Subcutaneous abdominal adipose tissue (tissue), 5 donors: ENCODE results near the gene PUS7.
"Not testable (repeated sequence)": the region's sequence is repeated elsewhere in the genome, so short reads cannot be mapped to it uniquely, and the experiment has no call there.

Source experiments
- H3K27ac ChIP-seq: one replicate; pipeline ENCODE4 v1.7.0; 2013; ENCODE audit warnings: low read depth, mild to moderate bottlenecking, inconsistent platforms, low read length, moderate library complexity
- H3K27me3 ChIP-seq, 5 donors: one replicate each; pipeline ENCODE4 v1.7.0; 2013; ENCODE audit warnings: low read length in 5 of 5, inconsistent platforms in 1 of 5; ENCODE audit not compliant: control insufficient read depth in 5 of 5, insufficient read depth in 4 of 5
- H3K36me3 ChIP-seq, 5 donors: one replicate each; pipeline ENCODE4 v1.7.0; 2013; ENCODE audit warnings: low read length in 5 of 5; ENCODE audit not compliant: control insufficient read depth in 5 of 5, insufficient read depth in 5 of 5
- H3K4me1 ChIP-seq, 5 donors: one replicate each; pipeline ENCODE4 v1.7.0; 2013; ENCODE audit warnings: low read length in 5 of 5, mild to moderate bottlenecking in 3 of 5, moderate library complexity in 1 of 5; ENCODE audit not compliant: control insufficient read depth in 5 of 5, insufficient read depth in 5 of 5
- H3K4me3 ChIP-seq, 5 donors: one replicate each; pipeline ENCODE4 v1.7.0; 2013; ENCODE audit warnings: low read length in 5 of 5, low read depth in 1 of 5
- H3K9ac ChIP-seq, 5 donors: one replicate each; pipeline ENCODE4 v1.7.0; 2013; ENCODE audit warnings: low read length in 5 of 5, mild to moderate bottlenecking in 4 of 5, moderate library complexity in 3 of 5
- H3K9me3 ChIP-seq, 5 donors: one replicate each; pipeline ENCODE4 v1.7.0; 2013; ENCODE audit warnings: low read length in 5 of 5; ENCODE audit not compliant: control insufficient read depth in 5 of 5
- donor health status: healthy.
- donor health status: healthy.
- donor health status: healthy.
- donor health status: healthy.
- donor health status: healthy.

The PUS7 gene

DNA sequence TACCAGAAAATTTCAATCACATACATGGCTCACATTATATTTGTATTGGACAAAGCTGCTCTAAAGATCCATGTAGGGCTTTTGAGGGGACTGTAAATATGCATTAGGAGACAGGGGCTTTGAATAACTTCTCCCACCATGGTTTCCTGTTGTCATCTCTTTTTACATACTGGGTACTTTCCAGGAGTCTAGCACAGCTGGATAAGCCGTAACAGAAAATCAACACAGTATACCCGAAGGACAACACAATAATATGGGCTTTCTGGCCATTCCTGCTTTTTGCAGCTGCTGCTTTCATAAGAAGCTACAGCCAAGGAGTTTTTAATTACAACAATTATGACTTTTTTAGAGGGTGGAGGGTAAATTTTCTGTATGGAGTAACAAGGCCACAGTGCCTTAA, 70.0 kb downstream of the PUS7 start:
- peaks cover 0 to 5% (median under 1%) of the 10 kb centered on the region in 5 donors for H3K36me3 ChIP-seq
- no peaks in the 10 kb centered on the region for H3K27me3 ChIP-seq
- no peaks in the 10 kb centered on the region for H3K9me3 ChIP-seq
- no peak overlapping the region for H3K9ac ChIP-seq
- H3K27ac ChIP-seq: no peak overlapping the region
- H3K4me1 ChIP-seq: no peaks in the 10 kb centered on the region
- H3K4me3 ChIP-seq: no peak overlapping the region

DNA sequence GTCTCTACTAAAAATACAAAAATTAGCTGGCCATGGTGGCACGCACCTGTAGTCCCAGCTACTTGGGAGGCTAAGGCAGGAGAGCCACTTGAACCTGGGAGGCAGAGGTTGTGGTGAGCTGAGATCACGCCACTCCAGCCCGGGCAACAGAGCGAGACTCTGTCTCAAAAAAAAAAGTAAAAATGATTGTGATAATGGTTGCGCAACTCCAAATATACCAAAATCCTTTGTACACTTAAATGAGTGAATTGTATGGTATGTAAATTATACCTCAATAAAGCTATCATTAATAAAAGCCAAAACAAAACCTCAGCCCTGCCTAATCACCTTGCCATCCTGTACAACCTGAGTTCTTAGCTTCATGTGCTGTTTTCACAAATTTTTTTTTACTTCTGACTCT, 71.2 kb downstream of the PUS7 start:
- not testable (repeated sequence) for H3K4me1 ChIP-seq, H3K4me3 ChIP-seq, H3K27ac ChIP-seq, H3K9ac ChIP-seq, H3K36me3 ChIP-seq, H3K9me3 ChIP-seq, H3K27me3 ChIP-seq

DNA sequence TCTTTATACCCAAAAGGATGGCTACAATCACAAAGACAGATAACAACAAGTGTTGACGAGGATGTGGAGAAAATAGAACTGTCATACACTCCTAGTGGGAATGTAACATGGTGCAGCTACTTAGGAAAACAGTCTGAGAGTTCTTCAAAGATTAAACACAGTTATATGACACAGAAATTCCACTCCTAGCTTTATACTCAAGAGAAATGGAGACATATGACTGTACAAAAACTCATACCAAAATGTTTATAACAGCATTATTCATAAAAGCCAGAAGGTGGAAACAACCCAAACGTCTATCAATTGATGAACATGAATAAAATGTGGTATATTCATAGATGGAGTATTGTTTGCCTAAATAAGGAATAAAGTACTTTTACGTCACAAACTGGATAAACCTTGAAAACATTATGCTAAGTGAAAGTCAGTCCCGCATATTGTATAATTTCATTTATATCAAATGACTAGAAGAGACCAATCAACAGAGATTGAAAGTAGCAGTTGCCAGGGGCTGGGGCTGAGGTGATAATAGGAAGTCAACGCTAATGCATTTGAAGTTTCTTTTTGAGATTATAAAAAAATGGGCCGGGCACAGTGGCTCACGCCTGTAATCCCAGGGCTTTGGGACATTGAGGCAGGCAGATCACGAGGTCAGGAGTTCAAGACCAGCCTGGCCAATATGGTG, 71.8 kb downstream of the PUS7 start:
- no peaks in the 10 kb centered on the region for H3K27me3 ChIP-seq
- H3K27ac ChIP-seq: no peak overlapping the region
- no peak overlapping the region for H3K9ac ChIP-seq
- no peaks in the 10 kb centered on the region for H3K9me3 ChIP-seq
- no peak overlapping the region for H3K4me3 ChIP-seq
- H3K36me3 ChIP-seq: no peaks in the 10 kb centered on the region
- no peaks in the 10 kb centered on the region for H3K4me1 ChIP-seq

DNA sequence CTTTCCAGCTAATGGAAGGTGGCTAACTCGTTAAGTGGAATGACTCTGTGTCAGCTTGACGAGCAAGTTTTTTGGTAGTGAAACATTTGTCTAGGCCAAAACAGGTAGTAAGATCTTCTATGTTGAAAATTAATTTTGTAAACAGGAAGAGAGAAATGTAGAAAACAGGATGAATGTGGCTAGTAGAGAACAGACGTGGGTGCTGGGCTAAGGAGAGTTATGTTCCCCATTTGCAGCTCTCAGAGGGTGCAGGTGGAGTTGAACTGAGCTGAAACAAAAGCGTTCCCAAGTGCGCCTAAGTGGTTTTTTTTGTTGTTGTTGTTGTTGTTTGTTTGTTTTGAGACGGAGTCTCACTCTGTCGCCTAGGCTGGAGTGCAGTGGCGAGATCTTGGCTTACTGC, 73.9 kb downstream of the PUS7 start:
- Histone ChIP-seq H3K4me3 (no peak overlapping the region), H3K36me3 (no peaks in the 10 kb centered on the region), H3K27me3 (no peaks in the 10 kb centered on the region), H3K9ac (no peak overlapping the region), H3K27ac (no peak overlapping the region), H3K9me3 (no peaks in the 10 kb centered on the region), H3K4me1 (no peaks in the 10 kb centered on the region)

DNA sequence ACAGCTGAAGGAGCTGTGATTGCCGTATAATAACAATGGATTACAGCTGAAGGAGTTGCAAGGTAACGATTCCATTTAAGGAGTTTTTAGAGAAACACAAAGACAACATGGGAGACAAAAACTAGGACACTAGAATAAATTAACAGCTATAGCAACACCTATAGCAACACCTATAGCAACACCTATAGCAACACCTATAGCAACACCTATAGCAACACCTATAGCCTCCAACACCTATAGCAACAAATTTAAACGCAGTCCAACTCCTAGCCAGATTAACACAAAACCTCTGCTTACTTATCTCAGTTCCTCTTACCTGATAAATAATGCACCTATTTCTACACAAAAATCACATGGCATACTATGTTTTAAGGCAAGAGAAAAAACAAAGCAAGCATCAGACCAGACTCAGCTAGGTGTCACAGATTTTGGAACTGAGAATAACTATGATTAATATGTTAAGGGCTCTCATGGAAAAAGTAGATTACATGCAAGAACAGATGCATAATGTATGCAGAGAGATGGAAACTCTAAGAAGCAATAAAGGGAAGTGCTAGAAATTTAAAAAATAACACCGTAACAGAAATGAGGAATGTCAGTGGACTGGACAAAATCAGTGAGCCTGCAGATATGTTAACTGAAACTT, 77.6 kb downstream of the PUS7 start:
- no peak overlapping the region for H3K9ac ChIP-seq
- H3K27me3 ChIP-seq: no peaks in the 10 kb centered on the region
- H3K9me3 ChIP-seq: no peaks in the 10 kb centered on the region
- H3K36me3 ChIP-seq: no peaks in the 10 kb centered on the region
- H3K27ac ChIP-seq: no peak overlapping the region
- peaks cover 0 to 1% (median 0%) of the 10 kb centered on the region in 5 donors for H3K4me1 ChIP-seq
- no peak overlapping the region for H3K4me3 ChIP-seq

DNA sequence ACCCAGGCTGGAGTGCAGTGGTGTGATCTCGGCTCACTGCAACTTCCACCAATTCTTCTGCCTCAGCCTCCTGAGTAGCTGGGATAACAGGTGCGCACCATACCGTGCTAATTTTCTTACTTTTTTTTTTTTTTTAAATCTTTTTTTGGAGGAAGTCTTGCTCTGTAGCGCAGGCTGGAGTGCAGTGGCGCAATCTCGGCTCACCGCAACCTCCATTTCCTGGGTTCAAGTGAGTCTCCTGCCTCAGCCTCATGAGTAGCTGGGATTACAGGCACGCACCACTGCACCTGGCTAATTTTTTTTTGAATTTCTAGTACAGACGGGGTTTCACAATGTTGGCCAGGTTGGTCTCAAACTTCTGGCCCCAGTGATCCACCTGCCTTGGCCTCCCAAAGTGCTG, 79.9 kb downstream of the PUS7 start:
- H3K36me3 ChIP-seq, H3K4me1 ChIP-seq, H3K9me3 ChIP-seq, H3K9ac ChIP-seq, H3K4me3 ChIP-seq, H3K27ac ChIP-seq, H3K27me3 ChIP-seq: not testable (repeated sequence)

DNA sequence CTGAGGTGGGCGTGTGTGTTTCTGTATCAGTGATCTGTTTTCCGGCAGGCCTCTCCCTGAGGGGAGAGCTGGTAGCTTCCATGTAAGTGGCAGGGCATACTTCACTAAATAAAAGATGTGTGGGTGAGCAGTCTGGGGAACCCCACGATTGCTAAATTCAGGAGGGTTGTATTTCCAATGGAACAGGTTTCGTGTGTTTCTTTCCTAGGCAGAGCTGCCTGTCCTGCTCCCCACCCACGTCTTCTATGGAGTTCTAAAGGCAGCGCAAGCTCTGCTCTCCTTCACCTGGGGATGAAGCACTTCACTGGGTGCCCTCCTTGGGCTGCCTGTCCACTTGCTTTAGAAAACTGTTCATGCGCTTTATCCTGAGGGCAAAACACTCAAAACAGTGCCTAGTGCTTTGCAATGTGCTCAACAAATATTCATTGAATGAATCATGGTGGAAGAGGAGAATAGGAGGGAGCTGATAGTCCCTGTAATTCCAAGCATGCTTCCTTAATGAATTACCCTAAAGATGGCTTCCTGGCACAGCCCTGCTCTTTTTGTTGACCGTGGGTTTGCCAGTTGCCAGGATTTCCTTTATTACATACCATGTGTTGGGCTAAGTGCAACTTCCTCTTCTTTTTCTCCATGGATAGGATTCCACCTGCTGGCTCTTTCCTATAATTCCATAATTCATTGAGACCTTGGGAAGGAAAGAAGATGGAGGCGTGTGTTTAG, 82.7 kb downstream of the PUS7 start:
- H3K27ac ChIP-seq: no peak overlapping the region
- H3K27me3 ChIP-seq: no peaks in the 10 kb centered on the region
- no peak overlapping the region for H3K9ac ChIP-seq
- H3K36me3 ChIP-seq: no peaks in the 10 kb centered on the region
- no peak overlapping the region for H3K4me3 ChIP-seq
- peaks cover 0 to 2% (median 0%) of the 10 kb centered on the region in 5 donors for H3K4me1 ChIP-seq
- no peaks in the 10 kb centered on the region for H3K9me3 ChIP-seq

DNA sequence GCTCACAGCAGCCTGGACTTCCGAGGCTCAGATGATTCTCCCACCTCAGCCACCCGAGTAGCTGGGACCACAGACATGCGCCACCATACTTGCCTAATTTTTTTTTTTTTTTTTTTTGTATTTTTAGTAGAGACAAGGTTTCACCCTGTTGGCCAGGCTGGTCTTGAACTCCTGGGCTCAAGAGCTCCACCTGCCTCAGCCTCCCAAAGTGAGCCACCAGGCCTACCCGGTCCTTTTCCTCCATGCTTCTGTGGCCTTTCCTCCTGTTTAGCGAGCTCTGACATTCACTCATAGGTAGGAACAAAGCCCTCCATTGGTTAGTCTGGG, 83.3 kb downstream of the PUS7 start:
- Histone ChIP-seq H3K4me1 (peaks cover 0 to 2% (median 0%) of the 10 kb centered on the region in 5 donors), H3K4me3 (no peak overlapping the region), H3K36me3 (no peaks in the 10 kb centered on the region), H3K9ac (no peak overlapping the region), H3K27ac (no peak overlapping the region), H3K27me3 (no peaks in the 10 kb centered on the region), H3K9me3 (no peaks in the 10 kb centered on the region)

DNA sequence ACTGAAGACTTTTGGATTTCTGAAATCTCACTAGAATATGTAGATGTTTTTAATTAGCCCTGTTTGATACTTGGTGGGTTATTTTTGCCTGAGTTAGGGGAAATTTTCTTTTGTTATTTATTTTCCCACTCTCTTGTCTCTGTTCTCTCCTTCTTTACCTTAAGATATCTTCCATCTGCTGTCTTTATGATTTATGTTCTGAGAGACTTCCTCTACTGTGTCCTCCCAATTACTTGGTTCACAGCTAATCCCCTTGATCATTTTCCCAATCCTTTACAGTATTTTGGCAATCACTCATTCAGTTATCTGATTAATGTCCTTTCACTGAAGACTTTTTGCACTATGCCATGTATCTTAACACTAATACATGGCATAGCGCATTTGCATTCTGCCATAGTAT, 83.8 kb downstream of the PUS7 start:
- Histone ChIP-seq H3K36me3 (no peaks in the 10 kb centered on the region), H3K9me3 (no peaks in the 10 kb centered on the region), H3K27ac (no peak overlapping the region), H3K4me1 (peaks cover 0 to 2% (median 0%) of the 10 kb centered on the region in 5 donors), H3K27me3 (no peaks in the 10 kb centered on the region), H3K9ac (no peak overlapping the region), H3K4me3 (no peak overlapping the region)

DNA sequence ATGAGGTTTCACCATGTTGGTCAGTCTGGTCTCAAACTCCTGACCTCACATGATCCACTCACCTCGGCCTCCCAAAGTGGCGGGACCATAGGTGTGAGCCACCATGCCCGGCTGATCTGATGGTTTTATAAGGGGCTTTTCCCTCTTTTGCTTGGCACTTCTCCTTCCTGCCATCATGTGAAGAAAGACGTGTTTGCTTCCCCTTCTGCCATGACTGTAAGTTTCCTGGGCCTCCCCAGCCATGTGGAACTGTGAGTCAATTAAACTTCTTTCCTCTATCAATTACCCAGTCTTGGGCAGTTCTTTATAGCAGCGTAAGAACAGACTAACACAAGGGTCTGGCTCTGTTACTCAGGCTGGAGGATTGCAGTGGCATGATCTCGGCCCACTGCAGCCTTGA, 84.7 kb downstream of the PUS7 start:
- not testable (repeated sequence) for H3K9ac ChIP-seq, H3K9me3 ChIP-seq

More for the DNA sequence above, 84.7 kb downstream of the PUS7 start:
- not testable (repeated sequence) for H3K4me1 ChIP-seq, H3K36me3 ChIP-seq, H3K27me3 ChIP-seq, H3K27ac ChIP-seq, H3K4me3 ChIP-seq
